Measurements from ENCODE around the gene DPP3.
"Not testable (repeated sequence)": the region's sequence is repeated elsewhere in the genome, so short reads cannot be mapped to it uniquely, and the experiment has no call there.

Gene DPP3

DNA sequence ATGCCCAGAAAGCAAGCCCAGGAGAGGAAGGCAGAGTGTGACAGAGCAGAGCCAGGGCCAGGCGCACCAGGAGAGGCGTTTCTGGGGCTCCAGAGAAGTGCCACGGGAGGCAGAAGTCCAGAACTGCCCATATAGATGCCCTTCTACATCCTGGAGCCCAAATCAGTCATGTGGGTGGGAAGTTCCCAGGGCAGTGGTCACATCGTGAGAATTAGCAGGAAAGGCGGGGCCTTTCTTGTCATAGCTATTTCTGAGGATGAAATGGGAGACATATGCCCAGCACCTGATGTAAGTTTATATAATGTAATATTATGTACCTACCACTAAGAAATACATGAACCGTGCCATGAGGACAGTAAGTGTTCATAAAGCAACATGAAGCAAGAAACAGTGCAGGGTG lies 52.5 kb downstream of the DPP3 start:
- no peak for DNase-seq (ENCODE audit: low spot score)

DNA sequence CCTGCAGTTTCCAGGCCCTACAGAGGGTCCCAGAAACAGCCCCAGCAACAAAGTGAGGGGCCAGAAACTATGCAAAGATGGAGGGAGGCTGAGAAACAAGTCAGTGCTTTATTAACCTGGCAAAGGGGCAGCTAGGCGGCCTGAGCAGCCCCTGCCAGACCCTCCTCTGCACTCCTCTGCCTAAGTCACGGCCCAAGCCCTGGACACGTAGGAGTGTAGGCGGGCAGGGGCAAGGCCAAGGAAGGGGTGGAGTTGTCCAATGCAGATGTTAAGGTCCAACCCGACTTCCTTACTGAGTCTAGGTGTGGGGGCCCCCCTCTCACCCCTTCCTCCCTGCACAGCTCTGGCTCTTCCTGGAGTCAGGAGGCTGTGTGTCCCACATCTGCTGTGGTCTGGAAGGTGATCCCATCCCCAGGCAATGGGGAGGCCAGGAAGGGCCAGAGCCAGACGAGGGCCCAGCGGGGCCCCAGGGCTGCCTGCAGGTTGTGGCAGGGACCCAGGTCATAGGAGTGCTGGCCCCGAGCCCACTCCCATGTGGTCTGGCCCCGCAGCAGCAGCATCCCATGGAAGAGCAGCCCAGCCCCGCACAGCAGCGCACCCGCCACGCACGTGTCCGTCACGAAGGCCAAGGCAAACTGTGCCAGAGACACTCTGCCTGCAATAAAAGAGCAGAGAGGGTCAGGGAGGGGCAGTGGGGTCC lies 59.1 kb downstream of the DPP3 start:
- no peak for DNase-seq (ENCODE audit: low spot score)

DNA sequence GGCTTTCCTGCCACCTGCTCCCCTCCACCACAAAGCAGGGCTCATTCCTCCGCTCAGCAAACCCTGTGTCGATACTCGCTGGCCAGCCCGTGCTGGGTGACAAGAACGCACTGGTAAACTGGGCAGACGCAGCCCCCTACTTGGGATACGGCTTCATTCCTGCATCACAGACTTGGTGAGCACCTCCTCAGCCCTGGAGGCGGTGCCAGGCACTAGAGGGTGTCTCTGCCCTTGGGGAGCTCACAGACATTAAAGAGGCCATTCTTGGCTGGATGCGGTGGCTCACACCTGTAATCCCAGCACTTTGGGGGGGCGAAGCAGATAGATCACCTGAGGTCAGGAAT lies 59.6 kb downstream of the DPP3 start:
- DNase-seq (ENCODE audit: low spot score) = no peak

DNA sequence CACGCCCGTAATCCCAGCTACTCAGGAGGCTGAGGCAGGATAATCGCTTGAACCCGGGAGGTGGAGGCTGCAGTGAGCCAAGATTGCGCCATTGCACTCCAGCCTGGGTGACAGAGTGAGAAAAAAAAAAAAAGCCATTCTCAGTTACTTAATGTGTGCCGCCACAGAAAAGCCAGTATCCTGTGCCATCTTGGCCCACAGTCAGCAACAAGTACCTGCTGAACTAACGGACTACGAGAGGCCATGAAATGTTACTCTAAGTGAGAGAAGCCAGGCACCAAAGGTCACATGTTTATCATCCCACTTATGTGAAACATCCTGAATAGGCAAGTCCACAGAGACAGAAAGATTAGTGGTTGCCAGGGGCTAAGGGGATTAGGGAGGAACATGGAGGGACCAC lies 60.4 kb downstream of the DPP3 start:
- not testable (repeated sequence) for DNase-seq (ENCODE audit: low spot score)

DNA sequence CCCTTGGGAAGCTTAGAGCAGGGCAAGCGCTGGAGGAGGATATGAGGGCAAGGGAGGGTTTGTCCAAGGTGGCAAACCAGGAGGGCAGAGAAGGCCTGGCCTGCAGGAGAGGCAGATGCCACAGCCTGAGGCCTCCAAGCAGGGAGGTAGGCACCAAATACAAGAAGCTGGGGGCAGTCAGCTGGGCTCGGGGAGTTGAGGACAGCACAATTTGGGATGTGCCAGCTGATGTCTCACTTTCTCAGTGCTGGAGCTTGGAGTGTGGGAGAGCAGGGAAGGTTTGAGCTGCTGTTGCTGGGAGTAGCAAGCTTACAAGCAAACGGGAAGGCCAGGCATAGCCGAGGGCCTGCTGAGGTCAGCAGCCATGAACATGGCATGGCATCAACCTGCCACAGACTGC lies 61.7 kb downstream of the DPP3 start:
- DNase-seq (ENCODE audit: low spot score) = no peak

DNA sequence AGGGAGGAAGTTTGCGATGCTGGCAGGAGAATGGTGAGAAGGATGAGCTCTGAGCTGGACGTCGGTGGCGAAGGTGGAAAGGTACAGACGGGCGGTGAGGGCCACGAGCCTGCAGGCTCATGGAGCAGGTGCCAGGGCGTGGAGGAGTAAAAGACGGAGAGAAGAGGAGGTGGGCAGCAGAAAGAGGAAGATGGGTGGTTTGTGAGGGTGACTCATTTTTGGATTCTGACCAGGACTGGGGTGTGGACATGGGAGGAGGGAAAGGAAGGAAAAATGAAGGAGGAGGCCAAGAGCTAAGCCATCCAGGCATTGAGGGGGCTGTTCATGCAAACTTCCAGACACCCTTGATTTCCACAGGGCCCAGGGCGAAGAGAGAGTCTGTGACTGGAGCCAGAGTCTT lies 62.1 kb downstream of the DPP3 start:
- DNase-seq (ENCODE audit: low spot score) = no peak

DNA sequence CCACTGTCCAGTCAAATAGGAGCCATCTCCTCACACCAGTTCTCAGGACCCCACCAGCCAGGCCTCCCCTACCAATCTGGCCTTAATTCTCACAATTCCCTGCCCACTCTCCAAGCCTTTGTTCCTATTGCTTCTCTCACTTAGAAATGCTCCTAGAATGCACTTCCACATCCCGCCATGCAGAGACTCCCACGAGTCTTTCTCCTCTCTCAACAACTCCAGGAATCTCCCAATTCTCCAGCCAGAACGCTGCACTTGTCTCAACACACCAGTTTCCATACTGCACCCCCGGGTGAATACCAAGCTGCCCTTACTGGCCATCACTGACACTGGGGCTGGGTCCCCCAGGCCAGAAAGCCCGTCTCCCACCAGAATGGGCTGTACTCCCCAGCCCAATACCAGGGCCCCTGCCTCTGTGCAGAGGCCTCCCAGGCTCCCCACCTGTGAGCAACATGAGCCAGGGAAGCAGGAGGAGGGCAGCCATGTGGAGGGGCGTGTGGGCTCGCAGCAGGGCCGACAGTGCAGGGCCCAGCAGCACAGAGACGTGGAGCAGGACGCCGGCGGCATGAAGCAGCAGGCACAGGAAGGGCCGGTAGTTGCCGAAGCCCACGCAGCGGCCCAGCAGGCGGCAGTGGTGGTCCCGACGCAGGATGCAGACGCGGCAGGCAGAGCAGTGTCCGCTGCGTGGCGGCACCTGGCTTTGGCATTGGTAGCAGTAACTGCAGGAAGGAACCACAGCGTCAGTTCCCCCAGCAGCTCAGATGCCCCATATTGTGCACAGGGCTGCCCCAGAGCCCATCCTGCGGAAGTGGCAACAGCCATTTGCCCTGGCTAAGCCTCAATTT lies 63.3 kb downstream of the DPP3 start:
- DNase-seq (ENCODE audit: low spot score) = no peak

DNA sequence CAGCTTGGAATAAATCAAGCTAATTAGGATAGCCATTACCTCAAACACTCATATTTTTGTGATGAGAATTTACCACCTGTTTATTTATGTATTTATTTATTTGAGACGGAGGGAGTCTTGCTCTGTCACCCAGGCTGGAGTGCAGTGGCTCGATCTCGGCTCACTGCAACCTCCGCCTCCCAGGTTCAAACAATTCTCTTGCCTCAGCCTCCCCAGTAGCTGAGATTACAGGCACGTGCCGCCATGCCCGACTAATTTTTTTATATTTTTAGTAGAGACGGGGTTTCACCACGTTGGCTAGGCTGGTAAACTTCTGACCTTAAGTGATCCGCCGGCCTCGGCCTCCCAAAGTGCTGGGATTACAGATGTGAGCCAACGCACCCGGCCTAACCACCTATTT lies 64.7 kb downstream of the DPP3 start:
- not testable (repeated sequence) for DNase-seq (ENCODE audit: low spot score)

DNA sequence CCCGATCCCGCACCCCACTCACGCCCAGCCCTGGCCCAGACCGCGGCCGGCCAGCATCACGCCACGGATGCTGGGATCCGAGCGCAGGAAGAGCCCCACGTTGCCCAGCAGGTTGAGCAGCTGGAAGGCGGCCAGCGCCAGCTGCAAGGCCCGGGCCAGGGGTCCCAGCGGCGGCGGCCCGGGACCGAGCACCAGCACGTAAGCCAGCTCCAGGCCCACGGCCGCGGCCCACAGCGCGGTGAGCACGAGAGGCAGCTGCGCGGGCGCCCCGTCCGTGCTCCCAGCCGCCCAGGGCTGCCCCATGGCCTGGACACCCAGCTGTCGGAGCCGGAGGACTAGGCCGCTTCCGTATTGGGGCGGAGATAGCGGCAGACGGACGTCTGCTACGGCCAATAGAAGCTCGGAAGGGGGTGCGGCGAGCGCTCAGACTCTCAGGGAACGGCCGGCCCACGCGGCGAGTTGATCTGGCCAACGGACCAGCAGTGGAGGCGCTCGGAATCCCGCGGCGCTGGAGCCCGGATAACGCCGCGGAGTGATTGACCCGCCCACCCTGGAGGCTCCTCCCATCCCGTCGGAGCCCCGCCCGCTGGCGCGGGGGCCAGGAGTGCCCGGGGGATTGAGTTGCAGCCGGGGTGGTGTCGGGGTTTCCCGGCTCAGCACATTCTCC lies 65.6 kb downstream of the DPP3 start, which contains the start of gene ZDHHC24:
Gene ZDHHC24 (minus strand): TSS at position 348 of the 667 bp plus-strand sequence. CDS start 45 bp downstream, at position 303.
- peak; percentile 97 for DNase-seq (ENCODE audit: low spot score)

DNA sequence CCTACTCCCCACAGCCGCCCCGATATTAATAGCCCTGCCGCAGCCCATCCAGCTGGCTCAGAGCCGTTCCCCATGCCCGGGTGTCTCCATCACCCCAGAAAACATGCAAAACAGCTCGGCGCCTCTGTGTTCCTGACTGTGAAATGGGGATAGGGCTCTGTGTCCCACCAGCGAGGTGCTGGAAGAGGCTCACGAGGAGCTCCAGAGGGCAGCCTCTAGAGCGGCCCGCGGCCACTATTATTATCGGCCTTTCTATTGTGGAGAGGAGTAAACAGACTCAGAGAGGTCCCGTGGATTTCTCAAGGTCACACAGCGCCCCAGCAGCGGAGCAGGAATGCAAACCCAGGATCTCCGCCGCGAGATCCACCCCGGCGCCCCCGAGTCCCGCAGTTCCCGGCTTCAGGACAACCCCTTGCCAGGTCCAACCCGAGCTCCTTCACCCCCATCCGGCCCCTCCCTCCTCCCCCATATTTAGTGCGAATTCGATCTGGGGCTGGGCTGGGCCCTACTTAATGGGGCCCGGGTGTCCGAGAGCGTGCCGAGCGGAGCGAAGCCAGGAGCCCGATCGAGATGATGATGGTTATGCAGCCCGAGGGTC lies 66.2 kb downstream of the DPP3 start, which contains the start of gene ACTN3:
Gene ACTN3 (plus strand): TSS at position 536 of the 598 bp plus-strand sequence. CDS start 35 bp downstream, at position 571.
- no peak for DNase-seq (ENCODE audit: low spot score)

DNA sequence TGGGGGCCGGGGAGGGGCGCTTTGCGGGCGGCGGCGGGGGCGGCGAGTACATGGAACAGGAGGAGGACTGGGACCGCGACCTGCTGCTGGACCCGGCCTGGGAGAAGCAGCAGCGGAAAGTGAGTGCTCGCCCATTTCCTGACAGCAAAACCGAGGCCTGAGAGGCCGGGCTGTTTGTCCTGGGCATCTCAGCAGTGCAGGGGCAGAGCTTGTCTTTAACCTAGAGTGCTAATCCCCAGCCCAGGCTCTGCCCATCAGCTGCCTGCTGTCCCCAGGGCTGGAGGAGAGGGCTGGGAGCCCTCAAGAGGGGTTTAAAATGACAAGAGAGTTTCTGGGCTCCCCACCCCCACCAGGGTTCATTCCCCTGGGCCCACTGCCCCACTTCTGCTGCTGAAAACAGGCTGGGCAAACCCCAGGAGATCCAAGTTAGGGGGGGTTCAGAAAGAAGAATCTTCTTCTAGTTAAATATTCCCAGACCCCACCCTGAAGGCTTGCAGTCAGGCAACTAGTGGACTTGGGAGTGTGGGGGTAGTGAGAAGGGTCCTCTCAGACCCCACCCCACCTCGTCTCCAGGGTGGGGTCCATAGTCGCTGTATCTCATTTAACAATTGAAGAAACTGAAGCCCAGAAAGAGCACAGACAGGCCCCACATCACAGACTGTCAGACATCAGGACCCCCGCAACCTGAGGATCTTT lies 66.9 kb downstream of the DPP3 start:
- DNase-seq (ENCODE audit: low spot score) = no peak

DNA sequence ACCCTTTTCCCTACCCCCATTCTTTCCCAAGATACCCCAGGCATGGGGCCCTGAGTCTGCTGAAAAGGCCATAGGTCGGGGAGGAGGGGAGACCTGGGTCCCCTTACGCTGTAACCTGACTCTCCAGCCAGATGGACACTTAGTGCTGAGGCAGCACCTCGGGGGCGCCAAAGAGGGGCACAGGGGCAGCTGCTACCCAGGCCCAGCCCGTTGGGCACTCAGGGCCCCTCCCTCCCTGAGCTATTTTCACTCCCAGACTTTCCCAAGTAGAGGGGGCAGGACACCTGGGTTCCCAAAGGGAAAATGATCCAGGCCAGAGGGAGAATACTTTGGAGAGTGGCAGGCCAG lies 67.4 kb downstream of the DPP3 start:
- no peak for DNase-seq (ENCODE audit: low spot score)

DNA sequence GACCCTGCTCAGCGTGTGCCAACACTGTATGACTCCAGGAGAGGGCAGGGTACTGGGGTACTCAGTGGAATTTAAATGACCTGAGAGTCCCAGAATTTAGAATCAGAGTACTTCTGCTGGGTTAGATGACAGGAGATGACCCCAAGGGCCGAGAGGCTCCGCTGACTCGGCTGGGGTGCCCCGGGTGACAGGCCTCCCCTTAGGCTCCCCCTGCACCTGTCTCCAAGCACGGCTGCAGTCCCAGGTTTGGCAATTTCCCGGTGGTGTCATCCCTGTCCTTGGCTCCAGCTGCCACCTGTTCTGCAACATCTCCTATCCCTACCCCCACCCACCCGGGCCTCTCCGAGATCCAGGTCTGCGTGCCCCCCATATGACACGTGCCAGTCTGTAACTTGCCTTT lies 67.8 kb downstream of the DPP3 start:
- DNase-seq (ENCODE audit: low spot score) = no peak

DNA sequence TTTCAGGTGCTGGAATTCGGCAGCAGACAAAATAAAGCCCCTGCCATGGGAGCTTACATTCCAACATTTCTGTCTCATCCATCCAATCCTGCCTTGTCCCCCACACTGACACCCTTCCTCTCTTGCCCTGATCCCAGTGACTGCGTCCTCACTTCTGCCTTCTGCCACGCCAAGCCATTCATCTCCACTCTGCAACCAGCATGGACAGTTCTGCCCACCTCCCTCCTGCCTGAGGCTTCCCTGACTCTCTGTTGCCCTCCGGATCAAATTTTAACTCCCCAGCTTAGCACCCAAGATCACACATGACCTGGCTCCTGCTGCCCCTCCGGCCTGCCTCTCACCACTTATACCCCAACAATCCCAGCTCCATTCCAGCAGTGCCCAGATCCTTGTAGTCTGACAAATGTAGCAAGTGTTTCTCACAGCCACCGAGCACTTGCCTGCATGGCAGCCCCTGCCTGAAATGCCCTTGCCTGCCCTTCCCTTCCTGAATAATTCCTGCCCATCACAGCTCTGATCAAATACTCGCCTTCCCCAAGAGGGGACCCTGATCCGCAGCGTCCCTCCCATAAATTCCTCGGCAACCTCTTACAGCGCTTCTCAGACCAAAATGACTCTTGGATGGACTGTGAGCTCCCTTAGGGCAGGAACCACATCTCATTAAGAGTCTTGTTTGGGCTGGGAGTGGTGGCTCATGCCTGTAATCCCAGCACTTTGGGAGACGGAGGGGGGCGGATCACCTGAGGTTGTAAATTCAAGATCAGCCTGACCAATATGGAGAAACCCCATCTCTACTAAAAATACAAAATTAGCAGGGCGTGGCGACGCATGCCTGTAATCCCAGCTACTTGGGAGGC lies 68.8 kb downstream of the DPP3 start:
- DNase-seq (ENCODE audit: low spot score) = no peak

DNA sequence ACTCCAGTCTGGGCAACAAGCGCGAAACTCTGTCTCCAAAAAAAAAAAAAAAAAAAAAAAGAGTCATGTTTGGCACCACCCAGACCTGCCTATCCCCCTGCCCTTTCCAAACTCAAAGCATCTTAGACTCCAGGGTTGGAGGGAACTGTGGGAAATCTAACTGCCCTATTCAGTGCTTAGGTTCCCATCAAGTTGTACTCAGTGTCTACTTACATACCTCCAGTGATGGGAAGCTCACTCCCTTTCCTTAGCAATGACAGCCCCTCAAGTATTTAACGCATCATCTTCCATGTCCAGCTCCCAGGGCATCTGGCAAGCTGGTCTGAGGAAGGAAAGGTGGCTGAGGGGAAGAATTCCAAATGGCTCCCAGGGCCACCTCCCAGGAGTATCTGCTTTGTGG lies 69.5 kb downstream of the DPP3 start:
- no peak for DNase-seq (ENCODE audit: low spot score)

DNA sequence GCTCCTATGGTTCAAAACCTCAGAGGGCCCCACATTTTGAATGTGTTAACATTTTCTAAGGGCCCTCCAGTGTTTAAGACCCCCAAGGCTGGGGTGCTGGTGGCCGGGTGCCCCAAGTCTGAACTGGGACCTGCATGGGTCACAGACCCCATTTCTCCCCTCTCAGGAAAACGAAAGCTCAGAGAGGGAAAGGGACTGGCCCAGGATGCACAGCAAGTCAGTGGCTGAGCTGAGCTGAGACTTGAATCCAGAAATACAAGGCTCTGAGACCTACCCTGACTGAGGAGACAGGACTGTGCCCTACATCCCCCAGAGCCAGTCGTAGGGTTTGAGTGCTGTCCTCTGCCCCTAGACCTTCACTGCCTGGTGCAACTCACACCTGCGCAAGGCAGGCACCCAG lies 70.7 kb downstream of the DPP3 start:
- DNase-seq (ENCODE audit: low spot score) = no peak

DNA sequence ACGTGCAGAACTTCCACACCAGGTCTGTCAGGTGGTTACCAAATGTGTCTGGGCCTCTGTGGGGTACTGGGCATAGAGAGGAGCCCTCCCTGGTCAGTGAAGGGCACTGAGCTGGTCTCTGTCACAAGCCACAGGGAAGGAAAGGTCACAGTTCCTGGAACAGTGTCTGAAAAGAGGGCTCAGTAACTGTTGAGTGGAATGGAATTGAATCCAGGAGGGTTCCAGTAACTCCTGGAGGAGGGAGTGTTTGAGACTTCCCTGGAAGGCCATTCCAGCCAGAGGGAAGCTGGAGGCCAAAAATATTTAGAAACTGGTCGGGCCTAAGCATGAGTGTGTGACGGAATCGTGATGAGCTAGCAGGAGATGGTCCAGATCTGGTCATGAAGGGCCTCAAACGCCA lies 74.4 kb downstream of the DPP3 start:
- DNase-seq (ENCODE audit: low spot score) = no peak

DNA sequence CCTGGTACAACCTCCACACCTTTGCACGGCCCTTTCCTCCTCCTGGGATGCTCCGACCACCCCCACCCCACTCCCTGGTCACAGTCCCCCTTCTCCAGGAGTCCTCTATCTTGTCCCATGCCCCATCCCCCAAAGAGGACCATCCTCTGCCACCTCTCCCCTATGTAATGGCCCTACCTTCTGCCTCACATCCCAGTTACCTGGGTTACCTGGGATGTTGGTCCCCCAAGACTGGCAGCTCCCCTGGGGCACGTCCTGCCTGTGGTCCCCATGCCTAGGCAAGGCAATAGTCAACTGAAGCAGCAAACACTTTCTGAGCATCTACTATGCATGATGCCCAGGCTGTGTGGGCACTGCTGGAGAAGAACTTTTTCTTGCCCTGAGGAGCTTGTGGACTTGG lies 75.2 kb downstream of the DPP3 start:
- no peak for DNase-seq (ENCODE audit: low spot score)

DNA sequence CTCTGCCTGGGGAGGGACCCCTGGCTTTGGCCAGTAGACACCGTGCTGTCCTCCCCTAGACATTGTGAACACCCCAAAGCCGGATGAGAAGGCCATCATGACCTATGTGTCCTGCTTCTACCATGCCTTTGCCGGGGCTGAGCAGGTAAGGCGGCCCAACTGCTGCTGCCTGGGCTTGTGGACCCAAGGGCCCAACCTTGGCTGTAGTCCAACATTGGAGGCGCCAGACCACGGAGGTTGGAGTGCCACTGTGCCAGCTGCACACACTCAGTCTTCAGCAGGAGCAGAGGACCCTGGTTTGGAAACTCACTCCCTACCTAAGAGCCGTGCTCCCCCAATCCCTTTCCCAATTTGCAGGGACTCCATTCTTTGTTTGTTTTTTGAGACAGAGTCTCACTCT lies 75.9 kb downstream of the DPP3 start:
- DNase-seq (ENCODE audit: low spot score) = no peak

DNA sequence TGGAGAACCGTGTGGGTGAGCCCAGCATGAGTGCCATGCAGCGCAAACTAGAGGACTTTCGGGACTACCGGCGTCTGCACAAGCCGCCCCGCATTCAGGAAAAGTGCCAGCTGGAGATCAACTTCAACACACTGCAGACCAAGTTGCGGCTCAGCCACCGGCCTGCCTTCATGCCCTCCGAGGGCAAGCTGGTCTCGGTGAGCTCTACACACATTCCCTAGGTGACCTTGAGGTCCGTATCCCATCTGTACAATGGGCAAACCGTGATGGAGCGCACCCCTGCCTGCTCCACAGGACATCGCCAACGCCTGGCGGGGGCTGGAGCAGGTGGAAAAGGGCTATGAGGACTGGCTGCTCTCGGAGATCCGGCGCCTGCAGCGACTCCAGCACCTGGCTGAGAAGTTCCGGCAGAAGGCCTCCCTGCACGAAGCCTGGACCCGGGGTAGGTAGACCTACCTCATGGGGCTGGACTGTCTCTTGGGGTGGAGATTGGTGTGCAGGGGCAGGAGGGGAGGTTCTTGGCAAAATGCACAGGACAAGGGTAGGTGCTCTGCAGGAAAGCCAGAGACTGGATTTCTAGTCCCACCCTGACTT lies 77.6 kb downstream of the DPP3 start:
- DNase-seq (ENCODE audit: low spot score) = no peak

Measured in globus pallidus (tissue), 1 donor.